Measurements from ENCODE around the gene SCYL3.

GRCh38 chr1:169868978-169869377 lies 24.7 kb downstream of the SCYL3 start:
- TF ChIP-seq, protein P1, sequence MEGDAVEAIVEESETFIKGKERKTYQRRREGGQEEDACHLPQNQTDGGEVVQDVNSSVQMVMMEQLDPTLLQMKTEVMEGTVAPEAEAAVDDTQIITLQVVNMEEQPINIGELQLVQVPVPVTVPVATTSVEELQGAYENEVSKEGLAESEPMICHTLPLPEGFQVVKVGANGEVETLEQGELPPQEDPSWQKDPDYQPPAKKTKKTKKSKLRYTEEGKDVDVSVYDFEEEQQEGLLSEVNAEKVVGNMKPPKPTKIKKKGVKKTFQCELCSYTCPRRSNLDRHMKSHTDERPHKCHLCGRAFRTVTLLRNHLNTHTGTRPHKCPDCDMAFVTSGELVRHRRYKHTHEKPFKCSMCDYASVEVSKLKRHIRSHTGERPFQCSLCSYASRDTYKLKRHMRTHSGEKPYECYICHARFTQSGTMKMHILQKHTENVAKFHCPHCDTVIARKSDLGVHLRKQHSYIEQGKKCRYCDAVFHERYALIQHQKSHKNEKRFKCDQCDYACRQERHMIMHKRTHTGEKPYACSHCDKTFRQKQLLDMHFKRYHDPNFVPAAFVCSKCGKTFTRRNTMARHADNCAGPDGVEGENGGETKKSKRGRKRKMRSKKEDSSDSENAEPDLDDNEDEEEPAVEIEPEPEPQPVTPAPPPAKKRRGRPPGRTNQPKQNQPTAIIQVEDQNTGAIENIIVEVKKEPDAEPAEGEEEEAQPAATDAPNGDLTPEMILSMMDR (IDR thresholded peaks at IDR 0.05): no peak
- no peak for TF ChIP-seq POLR2A (IDR thresholded peaks at IDR 0.05)
